ENCODE results near the gene CRYBB2. TPM values are rescaled to one million over a fixed set of nuclear protein-coding genes. Genes with fewer than 3 reads are reported as not detected.
"Not testable (repeated sequence)": the region's sequence is repeated elsewhere in the genome, so short reads cannot be mapped to it uniquely, and the experiment has no call there.

Gene CRYBB2, protein sequence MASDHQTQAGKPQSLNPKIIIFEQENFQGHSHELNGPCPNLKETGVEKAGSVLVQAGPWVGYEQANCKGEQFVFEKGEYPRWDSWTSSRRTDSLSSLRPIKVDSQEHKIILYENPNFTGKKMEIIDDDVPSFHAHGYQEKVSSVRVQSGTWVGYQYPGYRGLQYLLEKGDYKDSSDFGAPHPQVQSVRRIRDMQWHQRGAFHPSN
- polyA plus RNA-seq (2012; ENCODE audit: missing spikeins), result not detected

DNA sequence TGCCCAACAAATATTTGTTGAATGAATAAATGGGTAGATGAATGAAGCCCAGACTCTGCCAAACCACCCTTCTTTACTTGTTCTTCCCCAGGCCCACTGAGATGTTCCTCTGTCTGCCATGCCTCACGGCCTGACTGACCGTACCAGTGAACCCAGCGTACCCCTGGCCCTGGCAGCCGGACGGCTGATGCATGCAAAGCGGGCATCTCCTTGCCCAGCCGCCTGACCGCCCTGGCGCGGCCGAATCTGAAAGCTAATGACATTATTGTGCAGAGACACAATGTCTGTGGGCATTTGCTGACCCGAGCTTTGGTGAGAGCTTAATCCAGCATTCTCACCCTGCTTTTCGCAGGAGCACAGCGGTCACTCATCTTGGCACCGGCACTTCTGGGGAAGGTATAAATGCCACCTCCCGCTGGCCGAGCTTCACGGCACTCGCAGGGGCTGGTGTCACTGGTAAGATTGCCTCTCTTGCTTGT, at the start of gene CRYBB2:
Gene CRYBB2, plus strand, starts transcription at position 429 of the 479 bp plus-strand sequence. CDS start 1,791 bp downstream, outside the sequence.
- TF ChIP-seq TAF1 (IDR thresholded peaks at IDR 0.05; ENCODE audit: borderline replicate concordance, low read depth, low read length) (no peak), POLR2A (IDR thresholded peaks at IDR 0.05; ENCODE audit: low read depth, low read length) (no peak), POLR2AphosphoS5 (IDR thresholded peaks at IDR 0.05; ENCODE audit: low read depth, low read length) (no peak)
- DNase-seq (ENCODE audit: insufficient read length) (no peak), FAIRE-seq (no peak)

GRCh38 chr22:25170426-25170980, 48.9 kb upstream of the CRYBB2 start:
- DNase-seq (ENCODE audit: insufficient read length) (no peak), FAIRE-seq (no peak)
- TF ChIP-seq TAF1 (IDR thresholded peaks at IDR 0.05; ENCODE audit: borderline replicate concordance, low read depth, low read length) (no peak), POLR2AphosphoS5 (IDR thresholded peaks at IDR 0.05; ENCODE audit: low read depth, low read length) (no peak), POLR2A (IDR thresholded peaks at IDR 0.05; ENCODE audit: low read depth, low read length) (no peak)

DNA sequence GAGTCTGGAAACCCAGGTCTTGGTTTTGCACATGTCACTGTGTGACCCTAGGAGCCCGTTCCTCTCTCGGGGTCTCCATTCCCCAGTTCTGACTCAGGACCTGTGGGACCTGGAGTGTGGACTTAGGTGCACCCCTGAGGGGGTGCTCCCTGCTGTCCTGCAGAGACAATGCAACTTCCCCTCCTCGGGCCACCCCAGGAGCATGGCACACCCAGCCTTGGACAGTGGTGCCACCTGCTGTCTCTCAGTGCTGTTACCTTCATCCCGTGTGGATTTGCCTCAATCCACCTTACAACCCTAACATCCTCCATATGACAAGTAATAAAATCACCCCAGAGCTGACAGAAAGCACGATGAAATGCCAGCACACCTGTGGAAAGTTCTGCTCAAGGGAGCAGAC, 47.3 kb upstream of the CRYBB2 start:
- DNase-seq (ENCODE audit: insufficient read length) (no peak), FAIRE-seq (no peak)
- TF ChIP-seq POLR2A (IDR thresholded peaks at IDR 0.05; ENCODE audit: low read depth, low read length), result no peak

DNA sequence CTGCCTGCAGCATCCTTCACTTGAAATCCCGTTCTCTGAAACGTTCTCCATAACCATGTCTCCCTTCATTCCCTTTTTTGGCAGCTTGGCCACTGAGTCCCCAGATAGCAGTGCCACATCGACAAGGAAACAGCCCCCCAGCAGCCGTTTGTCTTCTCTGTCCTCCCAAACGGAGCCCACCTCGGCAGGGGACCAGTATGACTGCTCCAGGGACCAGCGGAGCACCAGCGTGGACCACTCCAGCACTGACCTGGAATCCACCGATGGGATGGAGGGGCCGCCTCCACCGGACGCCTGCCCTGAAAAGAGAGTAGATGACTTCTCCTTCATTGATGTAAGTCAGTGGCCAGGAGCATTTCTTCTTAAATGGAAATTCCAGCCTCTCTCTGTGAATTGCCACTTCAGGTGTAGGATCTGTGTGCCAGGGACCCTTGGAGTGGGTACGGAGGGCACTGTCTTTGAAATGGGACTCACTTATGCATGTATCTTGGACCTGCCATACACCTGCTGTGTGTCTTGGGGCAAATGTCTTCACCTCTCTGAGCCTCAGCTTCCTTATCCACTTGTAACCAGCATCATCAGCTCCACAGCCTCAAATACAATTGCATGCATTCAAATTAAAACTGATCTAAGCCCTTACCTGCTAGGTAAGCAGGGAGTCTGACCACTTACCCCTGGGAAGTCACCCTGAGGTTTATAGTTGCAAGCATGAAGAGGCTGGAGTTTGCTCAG, 45.1 kb upstream of the CRYBB2 start:
- FAIRE-seq, result no peak
- TF ChIP-seq POLR2A (IDR thresholded peaks at IDR 0.05; ENCODE audit: low read depth, low read length) (no peak), TAF1 (IDR thresholded peaks at IDR 0.05; ENCODE audit: borderline replicate concordance, low read depth, low read length) (no peak), POLR2AphosphoS5 (IDR thresholded peaks at IDR 0.05; ENCODE audit: low read depth, low read length) (no peak)

DNA sequence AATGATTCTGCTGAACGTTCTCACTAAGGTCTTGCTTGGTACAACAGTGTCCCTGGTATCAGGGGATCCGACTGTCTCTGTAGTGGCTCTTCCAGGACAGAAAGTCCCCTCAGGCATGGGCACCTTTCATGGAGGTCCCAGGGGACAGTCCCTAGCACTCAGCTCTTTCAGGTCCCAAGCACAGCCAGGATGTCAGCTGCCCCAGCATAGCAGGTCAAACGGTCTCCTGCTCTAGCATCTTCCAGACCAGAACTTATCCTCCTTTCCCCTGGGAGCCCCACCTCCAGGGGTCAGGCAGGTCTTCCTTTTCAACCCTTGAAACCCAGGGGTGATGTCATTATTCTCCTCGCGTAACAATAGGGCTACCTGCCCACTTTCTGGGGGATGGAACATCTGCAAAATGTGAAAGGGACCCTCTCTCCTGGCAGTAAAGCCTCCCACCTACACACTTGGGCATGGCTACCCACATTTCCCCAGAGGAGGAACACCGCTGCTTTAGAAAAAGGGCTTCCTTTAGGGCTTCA, 44.5 kb upstream of the CRYBB2 start:
- no peak for FAIRE-seq
- no peak for TF ChIP-seq TAF1 (IDR thresholded peaks at IDR 0.05; ENCODE audit: borderline replicate concordance, low read depth, low read length)
- TF ChIP-seq POLR2A (IDR thresholded peaks at IDR 0.05; ENCODE audit: low read depth, low read length), result no peak
- no peak for DNase-seq (ENCODE audit: insufficient read length)

More for the DNA sequence above, 45.1 kb upstream of the CRYBB2 start:
- no peak for DNase-seq (ENCODE audit: insufficient read length)

DNA sequence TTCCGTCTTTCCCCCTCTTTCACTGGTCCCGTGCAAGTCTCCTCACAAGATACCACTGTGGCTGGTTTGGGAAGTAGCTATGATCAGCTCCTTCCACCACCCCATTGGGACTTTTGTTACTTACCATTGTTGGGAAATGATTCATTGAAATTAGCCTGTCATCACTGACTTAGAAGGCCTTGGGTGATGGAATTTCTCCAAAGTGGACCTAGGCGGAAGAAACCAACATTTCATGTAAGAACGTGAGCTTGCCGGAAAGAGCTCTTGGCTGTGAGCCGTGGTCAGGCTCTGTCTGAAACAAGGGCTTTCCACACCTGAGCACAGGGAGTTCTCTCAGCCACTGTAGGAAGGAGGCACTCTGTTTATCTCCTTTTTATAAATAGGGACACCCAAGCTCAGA, 43.3 kb upstream of the CRYBB2 start:
- DNase-seq (ENCODE audit: insufficient read length), result no peak
- TF ChIP-seq POLR2AphosphoS5 (IDR thresholded peaks at IDR 0.05; ENCODE audit: low read depth, low read length) (no peak), TAF1 (IDR thresholded peaks at IDR 0.05; ENCODE audit: borderline replicate concordance, low read depth, low read length) (no peak), POLR2A (IDR thresholded peaks at IDR 0.05; ENCODE audit: low read depth, low read length) (no peak)
- FAIRE-seq, result no peak

- DNase-seq (ENCODE audit: insufficient read length) (no peak), FAIRE-seq (no peak)
Measured at GRCh38 chr22:25176799-25177198, 42.6 kb upstream of the CRYBB2 start.

DNA sequence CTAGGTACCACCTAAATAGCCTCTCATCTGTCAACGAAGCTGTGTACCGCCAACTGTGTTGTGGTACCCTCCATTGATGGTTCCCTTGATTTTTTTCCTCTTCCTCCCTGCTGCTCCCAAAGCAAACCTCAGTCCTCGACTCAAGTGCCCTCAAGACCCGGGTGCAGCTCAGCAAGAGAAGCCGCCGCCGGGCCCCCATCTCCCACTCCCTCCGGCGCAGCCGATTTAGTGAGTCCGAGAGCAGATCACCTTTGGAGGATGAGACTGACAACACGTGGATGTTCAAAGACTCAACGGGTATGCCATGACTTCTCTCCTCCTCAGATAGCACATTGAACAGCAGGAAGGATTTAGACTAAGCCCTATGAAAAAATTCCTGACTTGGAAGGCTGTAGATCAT, 42.2 kb upstream of the CRYBB2 start:
- FAIRE-seq, result no peak

More at GRCh38 chr22:25176799-25177198, 42.6 kb upstream of the CRYBB2 start:
- TF ChIP-seq TAF1 (IDR thresholded peaks at IDR 0.05; ENCODE audit: borderline replicate concordance, low read depth, low read length) (no peak), POLR2A (IDR thresholded peaks at IDR 0.05; ENCODE audit: low read depth, low read length) (no peak), POLR2AphosphoS5 (IDR thresholded peaks at IDR 0.05; ENCODE audit: low read depth, low read length) (no peak)

DNA sequence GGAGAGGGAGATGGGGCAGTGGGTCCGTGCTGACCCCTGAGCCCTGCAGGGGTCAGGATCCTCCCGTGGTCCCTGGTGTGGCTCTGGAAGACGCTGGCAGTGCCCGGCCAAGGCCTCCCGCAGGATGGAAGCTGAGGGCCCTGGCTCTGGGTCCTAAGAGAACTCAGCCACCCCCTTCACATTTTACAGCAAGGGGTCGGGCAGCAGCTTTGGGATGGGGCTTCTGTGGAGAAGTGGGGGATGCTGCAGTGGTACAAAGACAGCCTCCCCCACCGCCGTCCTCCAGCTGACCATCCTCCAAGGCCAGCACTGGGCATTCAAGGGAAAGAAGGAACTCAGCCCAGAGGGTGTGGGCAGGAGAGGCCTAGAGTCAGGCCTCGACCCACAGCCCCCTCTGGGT, 41.5 kb upstream of the CRYBB2 start:
- FAIRE-seq (no peak), DNase-seq (ENCODE audit: insufficient read length) (no peak)
- TF ChIP-seq TAF1 (IDR thresholded peaks at IDR 0.05; ENCODE audit: borderline replicate concordance, low read depth, low read length), result no peak
- TF ChIP-seq POLR2A (IDR thresholded peaks at IDR 0.05; ENCODE audit: low read depth, low read length), result no peak
- no peak for TF ChIP-seq POLR2AphosphoS5 (IDR thresholded peaks at IDR 0.05; ENCODE audit: low read depth, low read length)

More for the DNA sequence above, 42.2 kb upstream of the CRYBB2 start:
- TF ChIP-seq POLR2AphosphoS5 (IDR thresholded peaks at IDR 0.05; ENCODE audit: low read depth, low read length) (no peak), POLR2A (IDR thresholded peaks at IDR 0.05; ENCODE audit: low read depth, low read length) (no peak), TAF1 (IDR thresholded peaks at IDR 0.05; ENCODE audit: borderline replicate concordance, low read depth, low read length) (no peak)
- DNase-seq (ENCODE audit: insufficient read length), result no peak

DNA sequence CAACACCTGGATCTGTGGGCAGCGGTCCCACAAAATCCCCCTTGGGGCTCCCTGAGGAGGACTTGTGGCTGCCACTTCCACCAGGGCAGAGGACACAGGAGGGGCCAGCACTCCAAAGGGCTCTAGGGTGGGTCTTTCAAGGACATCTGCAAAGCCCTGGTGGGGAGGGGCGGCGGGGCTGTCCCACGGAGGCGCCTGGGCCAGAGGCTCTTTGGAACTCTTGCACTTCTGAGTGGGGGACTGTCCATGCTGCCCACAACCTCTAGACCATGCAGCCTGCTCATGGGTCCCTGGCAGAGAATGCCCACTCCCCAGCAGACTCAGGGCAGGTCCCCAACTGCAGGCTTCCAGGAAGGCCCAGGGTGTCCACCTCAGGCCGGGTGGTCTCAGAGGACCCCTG, 41.1 kb upstream of the CRYBB2 start:
- not testable (repeated sequence) for DNase-seq (ENCODE audit: insufficient read length); FAIRE-seq

GRCh38 chr22:25178869-25179631, 40.4 kb upstream of the CRYBB2 start:
- DNase-seq (ENCODE audit: insufficient read length), result not testable (repeated sequence)
- FAIRE-seq, result peak; percentile 72

Data from GM12892 (cell line).